HG02642 (cell line): ENCODE data around the gene SNCB.

Experiments
- ATAC-seq: cut with Tn5 transposase; IDR thresholded peaks from one replicate; pipeline ENCODE4 v1.9.1; 2021; ENCODE audit warnings: mild to moderate bottlenecking; ENCODE audit not compliant: unreplicated experiment, poor library complexity

The SNCB gene

GRCh38 chr5:176579323-176579722 is 51.0 kb downstream of the SNCB start:
- no peak for ATAC-seq

GRCh38 chr5:176578391-176578808 is 51.9 kb downstream of the SNCB start:
- ATAC-seq: no peak

- ATAC-seq: no peak
Measured at GRCh38 chr5:176577312-176578176, 52.8 kb downstream of the SNCB start.

GRCh38 chr5:176575488-176576422 is 54.6 kb downstream of the SNCB start:
- no peak for ATAC-seq

- no peak for ATAC-seq
Measured at GRCh38 chr5:176575066-176575465, 55.3 kb downstream of the SNCB start.

- ATAC-seq: no peak
Measured at GRCh38 chr5:176574297-176574591, 56.1 kb downstream of the SNCB start.

- ATAC-seq: no peak
Measured at GRCh38 chr5:176573564-176574296, 56.6 kb downstream of the SNCB start.
